GM12874 (cell line): ENCODE results near the gene SLC22A23.

Source experiments
- TF ChIP-seq, protein P1 (sequence below): IDR thresholded peaks from 2 replicates; pipeline ENCODE4 v1.5.1; 2011; ENCODE audit warnings: low read depth, mild to moderate bottlenecking, control low read depth, low read length, moderate library complexity; ENCODE audit not compliant: insufficient read depth

The SLC22A23 gene

DNA sequence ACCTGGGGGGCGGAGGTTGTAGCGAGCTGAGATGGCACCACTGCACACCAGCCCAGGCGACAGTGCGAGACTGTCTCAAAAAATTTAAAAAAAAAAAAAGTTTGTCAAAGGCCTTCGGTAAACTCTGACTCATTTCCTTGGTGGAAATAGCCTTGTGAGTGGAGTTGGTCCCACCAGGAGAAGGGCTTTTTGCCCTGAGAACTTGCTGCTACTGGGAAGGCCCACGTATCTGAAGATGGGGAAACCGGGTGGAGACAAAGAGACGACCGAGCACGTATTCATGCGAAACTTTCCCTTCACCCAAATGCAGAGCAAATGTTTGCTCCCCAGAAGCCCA is 51.7 kb downstream of the SLC22A23 start:
- TF ChIP-seq, protein P1, sequence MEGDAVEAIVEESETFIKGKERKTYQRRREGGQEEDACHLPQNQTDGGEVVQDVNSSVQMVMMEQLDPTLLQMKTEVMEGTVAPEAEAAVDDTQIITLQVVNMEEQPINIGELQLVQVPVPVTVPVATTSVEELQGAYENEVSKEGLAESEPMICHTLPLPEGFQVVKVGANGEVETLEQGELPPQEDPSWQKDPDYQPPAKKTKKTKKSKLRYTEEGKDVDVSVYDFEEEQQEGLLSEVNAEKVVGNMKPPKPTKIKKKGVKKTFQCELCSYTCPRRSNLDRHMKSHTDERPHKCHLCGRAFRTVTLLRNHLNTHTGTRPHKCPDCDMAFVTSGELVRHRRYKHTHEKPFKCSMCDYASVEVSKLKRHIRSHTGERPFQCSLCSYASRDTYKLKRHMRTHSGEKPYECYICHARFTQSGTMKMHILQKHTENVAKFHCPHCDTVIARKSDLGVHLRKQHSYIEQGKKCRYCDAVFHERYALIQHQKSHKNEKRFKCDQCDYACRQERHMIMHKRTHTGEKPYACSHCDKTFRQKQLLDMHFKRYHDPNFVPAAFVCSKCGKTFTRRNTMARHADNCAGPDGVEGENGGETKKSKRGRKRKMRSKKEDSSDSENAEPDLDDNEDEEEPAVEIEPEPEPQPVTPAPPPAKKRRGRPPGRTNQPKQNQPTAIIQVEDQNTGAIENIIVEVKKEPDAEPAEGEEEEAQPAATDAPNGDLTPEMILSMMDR = no peak

DNA sequence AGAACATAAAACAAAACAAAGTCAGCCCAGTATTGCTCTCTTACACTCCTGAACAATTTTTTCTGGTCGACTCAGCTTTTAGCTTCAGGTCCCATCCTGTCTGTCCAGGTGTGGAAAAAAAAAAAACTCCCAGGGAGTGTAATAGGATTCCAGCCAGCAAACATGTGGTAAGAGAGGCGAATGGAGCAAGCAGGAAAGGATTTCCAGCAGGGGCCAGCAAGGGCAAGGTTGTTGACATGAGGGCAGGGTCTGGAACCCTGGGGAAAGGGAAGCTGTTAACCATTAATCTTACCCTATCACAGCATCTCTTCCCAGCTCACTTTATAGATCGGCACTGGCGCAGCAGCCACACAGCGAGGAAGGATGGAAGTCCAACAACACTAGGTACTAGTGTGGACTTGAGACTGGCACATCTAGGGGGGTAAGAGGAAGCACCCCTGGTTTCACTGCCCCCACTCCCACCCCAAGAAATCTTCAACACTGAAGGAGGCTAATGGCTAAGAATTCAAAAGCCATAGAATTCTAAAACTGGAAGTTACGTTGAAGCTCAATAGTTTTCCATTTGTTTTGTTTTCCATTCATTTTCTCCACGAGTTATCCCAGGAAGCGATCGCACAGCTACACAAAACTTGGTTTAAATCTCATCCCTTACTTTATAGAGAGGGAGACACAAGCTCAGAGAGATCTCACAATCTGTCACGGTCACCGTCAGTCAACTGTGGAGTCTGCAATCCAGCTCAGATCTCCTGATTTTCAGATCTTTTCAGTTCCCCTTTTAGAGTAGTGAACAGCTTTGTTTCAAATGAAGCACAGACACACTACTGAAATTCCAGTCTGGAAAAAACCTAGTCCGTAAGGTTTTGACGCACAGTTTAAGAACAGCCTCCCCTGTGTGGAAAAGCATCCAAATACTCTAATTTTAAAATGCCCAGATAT is 53.3 kb downstream of the SLC22A23 start:
- TF ChIP-seq, protein P1 = no peak

DNA sequence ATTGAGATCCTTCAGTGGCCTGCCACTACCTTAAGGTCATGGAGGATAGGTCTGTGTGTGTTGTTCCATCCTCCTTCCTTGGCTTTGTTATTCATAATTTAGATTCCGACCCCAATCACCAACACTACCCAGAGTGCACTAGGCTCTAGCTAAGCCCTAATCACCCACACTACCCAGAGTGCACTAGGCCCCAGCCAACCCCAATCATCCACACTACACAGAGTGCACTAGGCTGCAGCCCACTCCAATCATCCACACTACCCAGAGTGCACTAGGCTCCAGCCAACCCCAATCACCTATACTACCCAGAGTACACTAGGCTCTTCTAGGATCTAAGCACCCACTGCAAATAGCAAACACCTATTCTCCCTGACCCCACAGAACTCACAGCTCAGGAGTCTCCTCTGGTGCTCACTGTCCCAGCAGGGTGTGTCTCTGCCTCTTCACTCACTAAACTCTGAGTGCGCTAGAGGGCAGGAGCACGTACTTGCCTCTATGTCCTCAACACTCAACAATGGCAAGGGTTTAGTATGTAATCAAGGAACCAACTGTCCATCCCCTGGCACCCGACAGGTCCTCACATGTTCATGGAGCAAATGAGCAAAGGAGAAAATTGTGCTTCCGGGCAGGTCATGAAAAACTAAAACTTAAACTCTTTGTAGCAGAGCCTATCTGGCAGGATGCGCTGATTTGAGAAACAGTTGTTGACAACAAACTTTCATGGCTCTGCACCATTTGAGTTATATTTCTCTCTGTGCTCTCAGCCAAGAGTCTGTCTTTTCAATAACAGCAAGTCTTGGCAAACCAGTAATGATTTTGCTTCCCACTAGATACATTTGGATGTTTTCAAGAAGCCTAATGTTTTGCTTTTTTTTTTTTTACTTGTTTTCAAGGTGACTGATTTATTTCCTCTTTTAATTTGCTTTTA is 54.3 kb downstream of the SLC22A23 start:
- TF ChIP-seq, protein P1 = no peak

DNA sequence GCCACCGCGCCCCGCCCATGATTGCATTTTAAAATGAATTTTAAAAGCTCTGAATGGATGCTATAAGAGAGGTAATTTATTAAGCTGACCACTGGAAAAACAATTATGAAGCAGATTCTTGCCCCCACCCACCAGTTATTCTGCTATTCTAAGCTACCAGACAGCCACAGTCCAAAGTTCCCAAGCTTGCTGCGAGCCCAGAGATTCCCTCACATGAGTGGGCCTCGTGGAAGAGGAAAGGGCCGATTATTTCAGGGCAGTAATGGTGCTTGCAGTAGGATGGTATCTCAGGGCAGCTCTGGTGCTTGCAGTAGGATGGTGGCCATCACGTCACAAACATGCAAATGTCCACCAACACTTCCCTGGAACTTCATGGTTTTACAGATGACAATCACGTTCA is 56.7 kb downstream of the SLC22A23 start:
- TF ChIP-seq, protein P1 = no peak

DNA sequence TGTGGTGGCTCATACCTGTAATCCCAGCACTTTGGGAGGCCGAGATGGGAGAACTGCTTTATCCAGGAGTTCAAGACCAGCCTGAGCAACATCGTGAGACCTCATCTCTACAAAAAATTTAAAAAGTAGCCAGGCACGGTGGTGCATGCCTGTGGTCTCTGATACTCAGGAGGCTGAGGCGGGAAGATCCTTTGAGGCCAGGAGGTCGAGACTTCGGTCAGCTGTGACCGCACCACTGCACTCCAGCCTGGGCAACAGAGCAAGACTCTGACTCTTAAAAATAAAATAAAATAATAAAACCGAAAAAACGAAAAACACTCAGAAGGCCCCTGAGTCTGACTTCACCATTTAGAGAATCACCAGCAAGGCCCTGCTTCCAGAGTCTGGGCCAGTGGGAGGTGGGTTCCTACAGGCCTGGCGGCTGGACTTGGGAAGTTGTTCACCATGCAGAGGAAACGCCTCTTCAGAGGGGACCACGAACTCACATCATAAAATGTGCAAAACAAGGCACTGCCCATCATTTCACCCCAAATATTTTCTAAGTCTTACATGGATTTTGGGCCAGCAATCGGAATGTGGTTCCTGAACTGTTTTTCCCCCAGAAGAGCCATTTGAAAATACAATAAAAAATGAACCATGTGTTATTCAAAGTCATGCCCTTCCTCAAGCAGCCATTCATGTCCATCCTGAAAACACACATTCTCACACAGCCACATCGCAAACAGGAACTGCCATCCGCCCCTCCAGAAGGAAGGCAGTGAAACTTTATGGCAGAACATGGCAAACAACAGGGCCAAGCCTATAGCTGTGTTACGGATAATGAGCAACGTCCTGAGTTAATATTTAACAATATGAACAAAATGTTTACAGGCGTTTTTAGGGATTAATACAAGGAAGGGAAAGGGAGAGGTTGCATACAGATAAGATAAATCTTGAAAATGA is 57.8 kb downstream of the SLC22A23 start:
- TF ChIP-seq, protein P1 = no peak

DNA sequence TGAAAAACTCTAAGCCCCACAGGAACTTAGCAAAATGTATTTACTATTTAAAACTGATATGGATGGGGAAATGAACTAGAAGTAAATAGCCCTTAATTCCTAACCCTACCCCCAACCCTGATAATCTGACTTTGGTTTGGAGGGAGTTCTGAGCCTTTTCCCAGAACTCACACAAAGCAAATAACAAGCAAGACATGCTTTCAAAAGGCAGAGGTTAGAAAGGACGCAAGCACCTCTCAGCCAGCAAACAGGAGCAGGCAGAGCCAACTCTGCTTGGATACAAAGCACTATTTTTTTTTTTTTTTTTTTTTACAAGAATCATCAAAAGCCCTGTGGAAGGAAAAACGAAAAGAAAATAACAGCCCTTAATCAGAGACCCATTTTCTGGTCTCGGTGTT is 58.7 kb downstream of the SLC22A23 start:
- TF ChIP-seq, protein P1 = no peak
